ENCODE data around the gene TMEM248.

- TF ChIP-seq POLR2A (IDR thresholded peaks at IDR 0.05; ENCODE audit: low read length) = no peak
- TF ChIP-seq GATA1 (IDR thresholded peaks at IDR 0.05; ENCODE audit: low read depth, low read length) = no peak
Measured at GRCh38 chr7:66948480-66949109, 27.6 kb downstream of the TMEM248 start.
